ENCODE results near the gene BBC3.
A peak's percentile ranks its signal among the peaks of the same experiment; 100 is the strongest.

BBC3 gene

GRCh38 chr19:47260476-47260875 lies 29.5 kb upstream of the BBC3 start:
- CTCF ChIA-PET: interaction anchor here (0.6 to 2.4 kb wide), 5 partner anchors 10 to 137 kb away, joined by 3 to 9 read pairs (median 4); no protein-coding TSS in a partner anchor
- DNase-seq (ENCODE audit: low read depth, low spot score): no peak
- no peak for TF ChIP-seq CTCF (IDR thresholded peaks at IDR 0.05; ENCODE audit: insufficient read depth, low read length, missing control alignments)
- POLR2A ChIA-PET: interaction anchor here (1.2 to 1.3 kb wide), 2 partner anchors 14 to 16 kb away, joined by 3 to 7 read pairs; partner anchors contain the start of gene INAFM1
- H3K4me3 ChIP-seq (ENCODE audit: low read depth, low read length): no peak overlapping the region

- DNase-seq (ENCODE audit: low read depth, low spot score): no peak
- CTCF ChIA-PET: interaction anchor here (1.0 to 2.4 kb wide), 6 partner anchors 12 to 109 kb away, joined by 3 to 9 read pairs (median 4); partner anchors contain the start of gene DHX34
- POLR2A ChIA-PET: interaction anchor here (1.5 kb wide), 1 partner anchor 15 kb away, joined by 6 read pairs; no protein-coding TSS in a partner anchor
- H3K4me3 ChIP-seq (ENCODE audit: low read depth, low read length): peak overlapping the region; percentile 23
- no peak for TF ChIP-seq CTCF (IDR thresholded peaks at IDR 0.05; ENCODE audit: insufficient read depth, low read length, missing control alignments)
These were observed 28.0 kb upstream of the BBC3 start for GRCh38 chr19:47258895-47259555.

GRCh38 chr19:47258434-47258833 lies 27.4 kb upstream of the BBC3 start:
- no peak for DNase-seq (ENCODE audit: low read depth, low spot score)
- no peak for TF ChIP-seq CTCF (IDR thresholded peaks at IDR 0.05; ENCODE audit: insufficient read depth, low read length, missing control alignments)
- CTCF ChIA-PET: interaction anchor here (1.0 to 1.2 kb wide), 3 partner anchors 17 to 109 kb away, joined by 3 read pairs; partner anchors contain the start of gene DHX34
- POLR2A ChIA-PET: interaction anchor here (1.5 kb wide), 1 partner anchor 16 kb away, joined by 6 read pairs; no protein-coding TSS in a partner anchor
- H3K4me3 ChIP-seq (ENCODE audit: low read depth, low read length): peak overlapping the region; percentile 71

- ChIA-PET POLR2A (interaction anchor here (0.8 to 2.4 kb wide), 8 partner anchors 10 to 144 kb away, joined by 3 to 28 read pairs (median 8); partner anchors contain the start of genes INAFM1 and ZC3H4), CTCF (interaction anchor here (1.0 to 15.8 kb wide), 4 partner anchors 12 to 46 kb away, joined by 3 to 570 read pairs (median 60); no protein-coding TSS in a partner anchor)
- peak overlapping the region; percentile 71 for H3K4me3 ChIP-seq (ENCODE audit: low read depth, low read length)
- DNase-seq (ENCODE audit: low read depth, low spot score): no peak
- TF ChIP-seq CTCF (IDR thresholded peaks at IDR 0.05; ENCODE audit: insufficient read depth, low read length, missing control alignments): no peak
These were observed 26.6 kb upstream of the BBC3 start for GRCh38 chr19:47257411-47258169.

GRCh38 chr19:47256693-47257410 lies 25.9 kb upstream of the BBC3 start:
- H3K4me3 ChIP-seq (ENCODE audit: low read depth, low read length): peak overlapping the region; percentile 71
- no peak for TF ChIP-seq CTCF (IDR thresholded peaks at IDR 0.05; ENCODE audit: insufficient read depth, low read length, missing control alignments)
- ChIA-PET POLR2A (interaction anchor here (0.6 to 2.4 kb wide), 13 partner anchors 9 to 144 kb away, joined by 3 to 28 read pairs (median 3); partner anchors contain the start of genes INAFM1 and ZC3H4), CTCF (interaction anchor here (1.0 to 15.8 kb wide), 6 partner anchors 11 to 45 kb away, joined by 3 to 570 read pairs (median 4); no protein-coding TSS in a partner anchor)
- DNase-seq (ENCODE audit: low read depth, low spot score): peak; percentile 92

Data from AG04449 (cell line).